A549 (cell line): ENCODE measurements around the gene RPS10. TPM values are rescaled to one million over a fixed set of nuclear protein-coding genes. Genes with fewer than 3 reads are reported as not detected.

ENCODE experiments used
- ATAC-seq, 2 experiments: fragments of 200-7000 bp in 1 of 2; fragments of >200 bp in 1 of 2; cut with Nextera tagmentation in 1 of 2; cut with Tn5 transposase in 1 of 2; 3 replicates each; pipeline versions ENCODE4 v1.8.0 to v1.9.1; 2018 to 2020; ENCODE audit warnings: mild to moderate bottlenecking in 1 of 2, moderate library complexity in 1 of 2
- CTCF ChIA-PET: fragments of 300-600 bp; sonication (Branson Sonifier 250); formaldehyde crosslinking; extraction: SDS; loops from one replicate; lab custom pipeline; 2021; ENCODE audit warnings: antibody characterized with exemption, inconsistent platforms; lab: Yijun Ruan, JAX
- POLR2A ChIA-PET: fragments of 350-600 bp; formaldehyde crosslinking; extraction: SDS; loops from one replicate; lab custom pipeline; 2021; ENCODE audit warnings: antibody characterized with exemption, inconsistent platforms; lab: Yijun Ruan, JAX
- DNase-seq, 2 experiments: peaks; one replicate each; pipeline versions ENCODE4 v3.0.0 to v3.0.0-alpha.2; 2011 to 2016; ENCODE audit warnings: low read depth in 1 of 2, low spot score in 1 of 2
- FAIRE-seq: peaks from 2 replicates; lab custom pipeline; 2011; peaks lifted over from hg19 to GRCh38; lab: Jason Lieb, UNC
- H3K27ac ChIP-seq, 2 experiments: fragments of >200 bp; sonication (Bioruptor Twin); formaldehyde crosslinking; 3 replicates each; pipeline ENCODE4 v1.5.1; 2016 to 2017
- H3K4me1 ChIP-seq: fragments of >200 bp; sonication (Bioruptor Twin); formaldehyde crosslinking; 3 replicates; pipeline ENCODE4 v1.6.1; 2016
- H3K4me2 ChIP-seq: fragments of >200 bp; sonication (Bioruptor Twin); formaldehyde crosslinking; 3 replicates; pipeline ENCODE4 v1.6.1; 2016
- H3K4me3 ChIP-seq: fragments of >200 bp; sonication (Bioruptor Twin); formaldehyde crosslinking; 3 replicates; pipeline ENCODE4 v1.5.1; 2016
- H3K9me3 ChIP-seq: fragments of >200 bp; sonication (Bioruptor Twin); formaldehyde crosslinking; 3 replicates; pipeline ENCODE4 v1.6.1; 2016
- CBX8 ChIP-seq: fragments of 200-600 bp; sonication (generic); IDR thresholded peaks from 2 replicates; pipeline ENCODE4 v1.6.1; 2016
- CHD2 ChIP-seq: fragments of 150-350 bp; IDR thresholded peaks from 2 replicates; pipeline ENCODE4 v1.6.1; 2014; ENCODE audit warnings: low read length; ENCODE audit not compliant: partially characterized antibody
- CHD4 ChIP-seq: fragments of 200-600 bp; sonication (generic); IDR thresholded peaks from 2 replicates; pipeline ENCODE4 v1.6.1; 2016; ENCODE audit warnings: antibody characterized with exemption, mild to moderate bottlenecking, borderline replicate concordance
- CTCF ChIP-seq: fragments of >200 bp; sonication (Bioruptor Twin); formaldehyde crosslinking; IDR thresholded peaks from 3 replicates; pipeline ENCODE4 v1.5.1; 2016
- EHMT2 ChIP-seq: fragments of 200-600 bp; sonication (generic); IDR thresholded peaks from 2 replicates; pipeline ENCODE4 v1.6.1; 2016; ENCODE audit warnings: antibody characterized with exemption, low read depth, mild to moderate bottlenecking, moderate library complexity
- FOSB ChIP-seq: fragments of 250-450 bp; sonication (Bioruptor Pico); IDR thresholded peaks from 2 replicates; pipeline ENCODE4 v1.5.0; 2020; ENCODE audit warnings: mild to moderate bottlenecking, moderate library complexity
- FOSL2 ChIP-seq, 2 experiments: fragments of 450-650 bp in 1 of 2; fragments of >200 bp in 1 of 2; sonication (Bioruptor Twin) in 1 of 2; formaldehyde crosslinking; IDR thresholded peaks; 2 replicates each; pipeline versions ENCODE4 v1.5.0 to v1.6.1; 2016 to 2020; ENCODE audit warnings: mild to moderate bottlenecking in 1 of 2, moderate library complexity in 1 of 2
- GATA3 ChIP-seq: IDR thresholded peaks from 2 replicates; pipeline ENCODE4 v1.6.1; 2012; ENCODE audit warnings: borderline replicate concordance
- HEYL ChIP-seq: fragments of 250-450 bp; sonication (Bioruptor Pico); IDR thresholded peaks from 2 replicates; pipeline ENCODE4 v1.8.0; 2021; ENCODE audit warnings: mild to moderate bottlenecking, moderate library complexity
- HMGXB4 ChIP-seq: fragments of 250-450 bp; sonication (Bioruptor Pico); IDR thresholded peaks from 2 replicates; pipeline ENCODE4 v1.5.0; 2021; ENCODE audit warnings: mild to moderate bottlenecking, moderate library complexity, borderline replicate concordance
- HOXB5 ChIP-seq: fragments of 250-450 bp; sonication (Bioruptor Pico); IDR thresholded peaks from 2 replicates; pipeline ENCODE4 v1.5.0; 2020; ENCODE audit warnings: mild to moderate bottlenecking, moderate library complexity
- JUN ChIP-seq, 2 experiments: fragments of >200 bp; sonication (Bioruptor Twin); formaldehyde crosslinking; IDR thresholded peaks; 2 replicates in 1 of 2; 3 replicates in 1 of 2; pipeline ENCODE4 v1.6.1; 2016 to 2017
- KDM1A ChIP-seq: fragments of 200-600 bp; sonication (generic); IDR thresholded peaks from 2 replicates; pipeline ENCODE4 v1.6.1; 2016; ENCODE audit warnings: low read depth, mild to moderate bottlenecking
- PHF8 ChIP-seq: fragments of 200-600 bp; sonication (generic); IDR thresholded peaks from 2 replicates; pipeline ENCODE4 v1.6.1; 2016; ENCODE audit warnings: low read depth, mild to moderate bottlenecking, antibody characterized with exemption, moderate library complexity, borderline replicate concordance
- POLR2A ChIP-seq: IDR thresholded peaks from 2 replicates; pipeline ENCODE4 v1.6.1; 2012; ENCODE audit warnings: mild to moderate bottlenecking, low read length
- RAD21 ChIP-seq, 2 experiments: fragments of >200 bp in 1 of 2; sonication (Bioruptor Twin) in 1 of 2; formaldehyde crosslinking in 1 of 2; IDR thresholded peaks in 1 of 2; conservative IDR thresholded peaks in 1 of 2; 2 replicates in 1 of 2; 3 replicates in 1 of 2; pipeline ENCODE4 v1.6.1; 2012 to 2018; ENCODE audit warnings: inconsistent platforms in 1 of 2
- RARB ChIP-seq: fragments of 250-450 bp; sonication (Bioruptor Pico); IDR thresholded peaks from 2 replicates; pipeline ENCODE4 v1.8.0; 2021; ENCODE audit warnings: mild to moderate bottlenecking, moderate library complexity
- SMC3 ChIP-seq: fragments of >200 bp; sonication (Bioruptor Twin); formaldehyde crosslinking; IDR thresholded peaks from 3 replicates; pipeline ENCODE4 v1.6.1; 2018; ENCODE audit warnings: inconsistent platforms
- TP53 ChIP-seq: fragments of 250-450 bp; sonication (Bioruptor Pico); IDR thresholded peaks from 2 replicates; pipeline ENCODE4 v1.5.0; 2021; ENCODE audit warnings: mild to moderate bottlenecking, moderate library complexity
- USF2 ChIP-seq: fragments of 450-650 bp; IDR thresholded peaks from 2 replicates; pipeline ENCODE4 v1.6.1; 2014; ENCODE audit warnings: antibody characterized with exemption
- ZFP36 ChIP-seq: fragments of 450-650 bp; IDR thresholded peaks from 2 replicates; pipeline ENCODE4 v1.6.1; 2014; ENCODE audit warnings: borderline replicate concordance; ENCODE audit not compliant: partially characterized antibody
- ZSCAN20 ChIP-seq: fragments of 250-450 bp; sonication (Bioruptor Pico); IDR thresholded peaks from 2 replicates; pipeline ENCODE4 v1.8.0; 2022; ENCODE audit warnings: mild to moderate bottlenecking, moderate library complexity
- WGBS: methylation state at CpG from one replicate; pipeline ENCODE4 v1.1.6; 2017; ENCODE audit errors: missing lambda C conversion rate; 5-methylcytosine and 5-hydroxymethylcytosine counted together
- polyA plus RNA-seq, 4 experiments: library from polyadenylated mRNA; depleted of rRNA in 3 of 4; stranded (reverse); fragments of >200 nt; fragmentation: RNase III in 1 of 4; extraction: RNeasy Plus Mini Kit Qiagen cat#74134 plus additional on column Dnase treatment in 1 of 4; gene quantifications; 2 replicates in 3 of 4; 3 replicates in 1 of 4; pipeline ENCODE4 v1.2.3, GENCODE V29; 2011 to 2017

RPS10 gene
- polyA plus RNA-seq, 2 of the 4 experiments (the other 2 are of a cell fraction) = 1,532 to 1,783 TPM

GRCh38 chr6:34460796-34461507 lies 35.1 kb upstream of the RPS10 start:
- CTCF ChIA-PET = interaction anchor here (0.7 to 6.2 kb wide), 12 partner anchors 13 to 780 kb away, joined by 3 to 72 read pairs (median 4); no protein-coding TSS in a partner anchor

GRCh38 chr6:34459899-34460593 lies 34.2 kb upstream of the RPS10 start:
- H3K4me2 ChIP-seq = no peak overlapping the region
- POLR2A ChIA-PET = interaction anchor here (0.6 to 0.7 kb wide), 2 partner anchors 149 to 296 kb away, joined by 4 to 6 read pairs; no protein-coding TSS in a partner anchor
- ATAC-seq = peak; percentile 69 to 76; a peak in 5 of 6 replicates
- FAIRE-seq = no peak
- TF ChIP-seq HEYL (CRISPR knock-in tag) (no peak), CTCF (peak; percentile 75), RARB (CRISPR knock-in tag) (no peak), SMC3 (peak; percentile 69), RAD21 (conservative IDR thresholded peaks at IDR 0.05 in 1 of 2, IDR thresholded peaks at IDR 0.05 in 1 of 2) (peak; percentile 75 to 84)
- TF ChIP-seq, all 56 proteins: peak for 3
- Histone ChIP-seq H3K27ac (no peak overlapping the region), H3K4me1 (peaks cover 10% of the 10 kb centered on the region), H3K9me3 (no peaks in the 10 kb centered on the region), H3K4me3 (no peak overlapping the region)
- WGBS = 10% methylated on average over 3 of the region's 6 CpGs
- CTCF ChIA-PET = interaction anchor here (0.7 to 6.2 kb wide), 25 partner anchors 12 to 781 kb away, joined by 3 to 72 read pairs (median 4); no protein-coding TSS in a partner anchor
- peak; percentile 36 to 62 for DNase-seq

More at GRCh38 chr6:34460796-34461507, 35.1 kb upstream of the RPS10 start:
- Histone ChIP-seq H3K9me3 (no peaks in the 10 kb centered on the region), H3K4me3 (no peak overlapping the region), H3K4me1 (peaks cover 10% of the 10 kb centered on the region), H3K27ac (no peak overlapping the region), H3K4me2 (no peak overlapping the region)
- FAIRE-seq (no peak), ATAC-seq (no peak; a peak in 1 of 6 replicates), DNase-seq (no peak)
- POLR2A ChIA-PET = interaction anchor here (0.7 kb wide), 1 partner anchor 149 kb away, joined by 4 read pairs; no protein-coding TSS in a partner anchor
- 0 out of 2 replicates have a peak, but pooled peaks have one; percentile 4 for TF ChIP-seq USF2
- TF ChIP-seq KDM1A = no peak
- peak; percentile 55 for TF ChIP-seq ZFP36
- WGBS = 66% methylated on average over 5 of the region's 5 CpGs

GRCh38 chr6:34457742-34458735 lies 32.2 kb upstream of the RPS10 start:
- ATAC-seq (0 out of 6 replicates have a peak, but pooled peaks of 1 of the 2 experiments have one; percentile 13), DNase-seq (no peak), FAIRE-seq (no peak)
- ChIA-PET POLR2A (no interaction called here), CTCF (interaction anchor here (0.5 to 6.2 kb wide), 9 partner anchors 10 to 294 kb away, joined by 3 to 72 read pairs (median 6); no protein-coding TSS in a partner anchor)
- Histone ChIP-seq H3K4me2 (no peak overlapping the region), H3K4me3 (no peak overlapping the region), H3K27ac (no peak overlapping the region), H3K4me1 (peaks cover 10% of the 10 kb centered on the region), H3K9me3 (no peaks in the 10 kb centered on the region)
- 82% methylated on average over 6 of the region's 14 CpGs for WGBS
- TF ChIP-seq CBX8 (no peak), RARB (CRISPR knock-in tag) (no peak), RAD21 (conservative IDR thresholded peaks at IDR 0.05 in 1 of 2, IDR thresholded peaks at IDR 0.05 in 1 of 2) (no peak), GATA3 (no peak), EHMT2 (no peak), JUN (IDR thresholded peaks at IDR 0.05) (no peak), HOXB5 (CRISPR knock-in tag) (no peak), FOSL2 (IDR thresholded peaks at IDR 0.05) (no peak), FOSL2 (CRISPR knock-in tag; IDR thresholded peaks at IDR 0.05) (no peak), ZSCAN20 (CRISPR knock-in tag) (no peak), HMGXB4 (CRISPR knock-in tag) (no peak), FOSB (CRISPR knock-in tag) (no peak), KDM1A (no peak), CHD2 (no peak), PHF8 (no peak), TP53 (CRISPR knock-in tag) (no peak), CHD4 (no peak), POLR2A (no peak)
